Pancreas (tissue), 10 donors: ENCODE results near the gene SAMD8. TPM values are rescaled to one million over a fixed set of nuclear protein-coding genes. Genes with fewer than 3 reads are reported as not detected.
A peak's percentile ranks its signal among the peaks of the same experiment; 100 is the strongest.

Source experiments
- ATAC-seq, 4 donors: fragments of 200-7000 bp; cut with Tn5 transposase; one replicate each; pipeline versions ENCODE4 v1.8.0 to v1.9.1; 2020; ENCODE audit warnings: mild to moderate bottlenecking in 4 of 4, moderate library complexity in 4 of 4
- DNase-seq, 6 donors: peaks; one replicate each; pipeline ENCODE4 v3.0.0-alpha.2; 2020
- FAIRE-seq: peaks from 2 replicates; lab custom pipeline; 2012; peaks lifted over from hg19 to GRCh38; lab: Jason Lieb, UNC
- H3K27ac ChIP-seq, 4 donors: fragments of 200-600 bp; sonication (generic); 1 replicate in 3 of 4; 2 replicates in 1 of 4; pipeline versions ENCODE4 v1.5.0 to v1.8.0; 2020
- H3K27me3 ChIP-seq, 4 donors: fragments of 200-600 bp; one replicate each; pipeline ENCODE4 v1.8.0; 2021
- H3K36me3 ChIP-seq, 3 donors: fragments of 200-600 bp; sonication (generic) in 1 of 3; one replicate each; pipeline versions ENCODE4 v1.5.0 to v1.8.0; 2020 to 2021
- H3K4me1 ChIP-seq, 3 donors: fragments of 200-600 bp; one replicate each; pipeline ENCODE4 v1.8.0; 2021
- H3K4me3 ChIP-seq, 4 donors: fragments of 200-600 bp; sonication (generic) in 2 of 4; one replicate each; pipeline versions ENCODE4 v1.5.0 to v1.8.0; 2020 to 2021
- H3K9me3 ChIP-seq, 4 donors: fragments of 200-600 bp; one replicate each; pipeline ENCODE4 v1.8.0; 2021
- WGBS, 2 donors: extraction: QIAGEN DNeasy Blood & Tissue Kit; methylation state at CpG; one replicate each; pipeline ENCODE4 v1.1.7; 2013; 5-methylcytosine and 5-hydroxymethylcytosine counted together
- intact Hi-C, 3 donors: fragments of 100-400 bp; cut with DNase I; formaldehyde crosslinking; loops; one replicate each; pipeline versions ENCODE4 v1.11.1 to v1.14.2; 2022
- polyA plus RNA-seq, 2 donors: library from polyadenylated mRNA; stranded (reverse); fragments of 200-250 nt; gene quantifications; one replicate each; pipeline ENCODE4 v1.2.3, GENCODE V29; 2013
- total RNA-seq, 6 donors: library from RNA; stranded (reverse); fragmentation: NEBNext Ultra II Directional in 4 of 6; extraction: Animal tissue kit (Norgen Biotek cat#: 25700) in 4 of 6; gene quantifications; one replicate each; pipeline versions ENCODE4 v1.2.1 to v1.2.4, GENCODE V29; 2021 to 2023
- TF ChIP-seq, protein P1 (sequence below), 4 donors: fragments of 200-600 bp; sonication (generic) in 3 of 4; IDR thresholded peaks; one replicate each; pipeline versions ENCODE4 v1.5.0 to v1.8.0; 2021; ENCODE audit warnings: antibody characterized with exemption in 4 of 4
- donor health status: healthy with polysubstance abuse.
- donor health status: DM: no; HTN: no; CAD: no; lungs with moderate emphysema.
- donor health status: DM: no; HTN: no; CAD: no.
- donor health status: control.
- donor health status: control.
- donor health status: Bipolar disorder and iron deficiency.
- donor health status: DM: yes; HTN: yes; CAD: no.
- donor health status: DM: no; HTN: no; CAD: no.
- donor health status: DM: no; HTN: no; CAD: no.
- donor health status: DM: yes; HTN: yes; CAD: no.

The SAMD8 gene
- total and polyA plus RNA-seq, 8 donors: 2.1 to 10.1 (median 6.2) TPM

GRCh38 chr10:75230600-75231038 lies 119.2 kb downstream of the SAMD8 start:
- 22 to 25% methylated on average over 5 of the region's 5 CpGs for WGBS, 2 donors
- TF ChIP-seq, protein P1, sequence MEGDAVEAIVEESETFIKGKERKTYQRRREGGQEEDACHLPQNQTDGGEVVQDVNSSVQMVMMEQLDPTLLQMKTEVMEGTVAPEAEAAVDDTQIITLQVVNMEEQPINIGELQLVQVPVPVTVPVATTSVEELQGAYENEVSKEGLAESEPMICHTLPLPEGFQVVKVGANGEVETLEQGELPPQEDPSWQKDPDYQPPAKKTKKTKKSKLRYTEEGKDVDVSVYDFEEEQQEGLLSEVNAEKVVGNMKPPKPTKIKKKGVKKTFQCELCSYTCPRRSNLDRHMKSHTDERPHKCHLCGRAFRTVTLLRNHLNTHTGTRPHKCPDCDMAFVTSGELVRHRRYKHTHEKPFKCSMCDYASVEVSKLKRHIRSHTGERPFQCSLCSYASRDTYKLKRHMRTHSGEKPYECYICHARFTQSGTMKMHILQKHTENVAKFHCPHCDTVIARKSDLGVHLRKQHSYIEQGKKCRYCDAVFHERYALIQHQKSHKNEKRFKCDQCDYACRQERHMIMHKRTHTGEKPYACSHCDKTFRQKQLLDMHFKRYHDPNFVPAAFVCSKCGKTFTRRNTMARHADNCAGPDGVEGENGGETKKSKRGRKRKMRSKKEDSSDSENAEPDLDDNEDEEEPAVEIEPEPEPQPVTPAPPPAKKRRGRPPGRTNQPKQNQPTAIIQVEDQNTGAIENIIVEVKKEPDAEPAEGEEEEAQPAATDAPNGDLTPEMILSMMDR (IDR thresholded peaks at IDR 0.05): peak; percentile 78 to 89 (median 83)
- peaks cover 12 to 22% (median 12%) of the 10 kb centered on the region in 3 donors for H3K4me1 ChIP-seq
- FAIRE-seq (peak; percentile 66), DNase-seq (peak; percentile 80 to 95 (median 90)), ATAC-seq (peak in 3 of 4 donors; percentile 17 to 27 (median 22))
- H3K27ac ChIP-seq: no peak overlapping the region
- H3K4me3 ChIP-seq: no peak overlapping the region
- no peaks in the 10 kb centered on the region for H3K27me3 ChIP-seq
- H3K9me3 ChIP-seq: no peaks in the 10 kb centered on the region
- intact Hi-C loops: loop anchor here in 1 of 3 donors (10.0 kb wide), 1 partner anchor 966 kb away; no protein-coding TSS in a partner anchor
- peaks cover 0 to 17% (median 3%) of the 10 kb centered on the region in 3 donors for H3K36me3 ChIP-seq

Other genes starting within 250 kb of the SAMD8 start
- gene VDAC2, start 99.1 kb downstream of the SAMD8 start, total RNA-seq: 100 to 1,000 TPM in 3 of 6 donors, 10 to 100 TPM in 3; 79.4 to 113 (median 96.4) TPM
- gene VDAC2, start 99.1 kb downstream of the SAMD8 start, polyA plus RNA-seq: 10 to 100 TPM; 56.6 to 81.9 TPM
- gene COMTD1, start 124.3 kb downstream of the SAMD8 start, total RNA-seq: 10 to 100 TPM; 54.1 to 99.4 (median 64.0) TPM
- gene COMTD1, start 124.3 kb downstream of the SAMD8 start, polyA plus RNA-seq: 100 to 1,000 TPM; 153 to 318 TPM